ENCODE measurements around the gene GLI2. TPM values are rescaled to one million over a fixed set of nuclear protein-coding genes. Genes with fewer than 3 reads are reported as not detected.

GLI2 gene
- total and polyA plus RNA-seq, 2 of the 8 experiments (the other 6 are each of a cell fraction or from before 2014, with no cell fraction given), result 18.4 to 46.9 TPM

GRCh38 chr2:120748741-120749140, 13.1 kb downstream of the GLI2 start:
- Histone ChIP-seq H4K5ac (ENCODE audit: insufficient read length, low read depth, low read length) (no peak overlapping the region), H3K27me3 (replicated peaks in 1 of 4; ENCODE audit: control insufficient read depth in 3 of 4, extremely low read depth in 1 of 4, insufficient read depth in 3 of 4, low read length in 3 of 4) (no peaks in the 10 kb centered on the region), H2AFZ (ENCODE audit: low read length) (no peak overlapping the region), H3K79me1 (ENCODE audit: low read depth, low read length) (peaks cover 40% of the 10 kb centered on the region), H2BK5ac (ENCODE audit: low read depth, low read length) (no peak overlapping the region), H3K4me1 (replicated peaks in 1 of 4; ENCODE audit: control insufficient read depth in 3 of 4, insufficient read depth in 4 of 4, low read length in 3 of 4) (peaks cover 8 to 24% (median 20%) of the 10 kb centered on the region in 4 experiments), H3K9me3 (ENCODE audit: insufficient read depth in 2 of 2, low read depth in 1 of 2, low read length in 1 of 2) (no peaks in the 10 kb centered on the region), H3K79me2 (ENCODE audit: control insufficient read depth in 1 of 2, insufficient read depth in 2 of 2, low read length in 2 of 2) (peaks cover 17 to 98% of the 10 kb centered on the region in 2 experiments), H2BK12ac (ENCODE audit: low read depth, low read length) (no peak overlapping the region; the same call in 1 of the 2 replicates), H2BK20ac (ENCODE audit: low read length) (no peak overlapping the region), H3K23ac (ENCODE audit: insufficient read length) (no peak overlapping the region), H4K8ac (ENCODE audit: extremely low read depth, insufficient read depth, low read length) (no peak overlapping the region), H2AK5ac (ENCODE audit: low read depth, low read length) (peak overlapping the region; percentile 66; the same call in 1 of the 2 replicates), H4K20me1 (replicated peaks in 1 of 2; ENCODE audit: control insufficient read depth in 1 of 2, insufficient read depth in 2 of 2, low read length in 2 of 2) (peaks cover 10 to 42% of the 10 kb centered on the region in 2 experiments), H2BK120ac (replicated peaks; ENCODE audit: low read depth, low read length) (no peak overlapping the region), H3K9ac (replicated peaks in 1 of 4; ENCODE audit: extremely low read depth in 1 of 4, low read depth in 3 of 4, low read length in 3 of 4) (no peak overlapping the region), H3K4me2 (ENCODE audit: insufficient read depth in 1 of 2, low read depth in 2 of 2, low read length in 2 of 2) (no peak overlapping the region), H4K91ac (replicated peaks; ENCODE audit: insufficient read length, low read length) (no peak overlapping the region), H3K56ac (replicated peaks; ENCODE audit: insufficient read length, low read depth, low read length) (peak overlapping the region; percentile 73), H3K4ac (replicated peaks; ENCODE audit: insufficient read length, low read depth, low read length) (no peak overlapping the region), H3K27ac (ENCODE audit: low read depth, low read length) (no peak overlapping the region), H3K36me3 (ENCODE audit: control insufficient read depth in 2 of 4, insufficient read depth in 4 of 4, low read length in 3 of 4) (peaks cover 0 to 5% (median 0%) of the 10 kb centered on the region in 4 experiments; a peak in 1 of 8 replicates), H3K23me2 (ENCODE audit: low read depth, low read length) (peaks cover 2% of the 10 kb centered on the region), H3K18ac (ENCODE audit: extremely low read depth, low read length) (no peak overlapping the region), H3K4me3 (ENCODE audit: extremely low read depth in 1 of 4, insufficient read depth in 2 of 4, low read depth in 3 of 4, low read length in 4 of 4) (no peak overlapping the region), H3K14ac (ENCODE audit: insufficient read length) (no peak overlapping the region), H2BK15ac (ENCODE audit: low read length) (no peak overlapping the region)
- no peak for TF ChIP-seq TBP (IDR thresholded peaks at IDR 0.05; ENCODE audit: low read depth, low read length)
- TF ChIP-seq CHD2 (IDR thresholded peaks at IDR 0.05; ENCODE audit: low read length), result no peak
- TF ChIP-seq SIX5 (IDR thresholded peaks at IDR 0.05; ENCODE audit: low read depth, low read length), result no peak
- no peak for TF ChIP-seq SP2 (IDR thresholded peaks at IDR 0.05; ENCODE audit: low read length)
- TF ChIP-seq KDM5A (IDR thresholded peaks at IDR 0.05; ENCODE audit: low read length), result no peak
- TF ChIP-seq ASH2L (IDR thresholded peaks at IDR 0.05; ENCODE audit: low read length), result no peak
- FAIRE-seq (no peak), DNase-seq (ENCODE audit: low read depth in 1 of 2, low spot score in 2 of 2) (no peak)
- ChIA-PET POLR2A (ENCODE audit: partially characterized antibody) (interaction anchor here (1.0 to 1.3 kb wide), 3 partner anchors 10 to 326 kb away, joined by 3 to 7 read pairs (median 3); no protein-coding TSS in a partner anchor), CTCF (ENCODE audit: partially characterized antibody) (interaction anchor here (0.9 to 1.9 kb wide), 4 partner anchors 10 to 108 kb away, joined by 3 to 8 read pairs (median 4); no protein-coding TSS in a partner anchor)

Measured in H1 (cell line).